Urinary bladder (tissue), 4 donors: ENCODE data around the gene NHSL2. TPM values are rescaled to one million over a fixed set of nuclear protein-coding genes. Genes with fewer than 3 reads are reported as not detected.
A peak's percentile ranks its signal among the peaks of the same experiment; 100 is the strongest.
"Not testable (repeated sequence)": the region's sequence is repeated elsewhere in the genome, so short reads cannot be mapped to it uniquely, and the experiment has no call there.

Source experiments
- DNase-seq: peaks from one replicate; pipeline ENCODE4 v3.0.0-alpha.2; 2015; ENCODE audit errors: extremely low spot score
- H3K27ac ChIP-seq: one replicate; pipeline ENCODE4 v1.5.1; 2013; ENCODE audit warnings: low read depth, mild to moderate bottlenecking, moderate library complexity
- H3K36me3 ChIP-seq: one replicate; pipeline ENCODE4 v1.6.1; 2013; ENCODE audit warnings: mild to moderate bottlenecking, moderate library complexity; ENCODE audit not compliant: insufficient read depth
- H3K4me1 ChIP-seq: one replicate; pipeline ENCODE4 v1.6.1; 2013; ENCODE audit warnings: mild to moderate bottlenecking, moderate library complexity; ENCODE audit not compliant: insufficient read depth
- H3K4me3 ChIP-seq: one replicate; pipeline ENCODE4 v1.5.1; 2013; ENCODE audit warnings: low read depth, low read length
- WGBS: extraction: QIAGEN DNeasy Blood & Tissue Kit; methylation state at CpG from one replicate; pipeline ENCODE4 v1.1.7; 2013; 5-methylcytosine and 5-hydroxymethylcytosine counted together
- polyA plus RNA-seq: library from polyadenylated mRNA; stranded (reverse); fragments of 200-250 nt; gene quantifications from one replicate; pipeline ENCODE4 v1.2.3, GENCODE V29; 2013
- total RNA-seq: library from RNA; depleted of rRNA; stranded (reverse); fragments of >200 nt; gene quantifications from one replicate; pipeline ENCODE4 v1.2.3, GENCODE V29; 2014
- donor health status: healthy with polysubstance abuse.
- donor health status: healthy.

NHSL2 gene
- total and polyA plus RNA-seq, 2 donors, result 9.7 to 14.4 TPM

DNA sequence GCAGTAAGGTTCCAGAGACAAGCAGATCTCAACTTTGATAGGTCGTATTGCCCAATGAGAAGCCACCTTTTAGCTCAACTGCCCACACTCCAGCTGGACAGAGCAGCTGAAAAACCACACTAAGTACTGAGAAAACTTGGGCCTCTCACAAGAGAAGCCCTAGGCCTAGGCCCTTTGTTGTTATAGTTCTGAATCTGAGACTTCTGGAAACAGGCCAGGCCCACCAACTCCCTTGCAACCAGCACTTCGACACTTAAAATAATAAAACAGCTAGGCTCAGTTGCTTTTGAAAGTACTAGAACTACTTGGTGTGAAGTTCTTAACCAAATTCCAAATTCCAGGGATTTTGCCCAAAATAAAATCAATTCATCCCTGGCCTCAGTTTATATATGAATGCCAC lies 234.5 kb downstream of the NHSL2 start:
- Histone ChIP-seq H3K4me1 (no peaks in the 10 kb centered on the region), H3K36me3 (no peaks in the 10 kb centered on the region), H3K4me3 (no peak overlapping the region), H3K27ac (no peak overlapping the region)
- no peak for DNase-seq
- WGBS, result 41% methylated on average over 2 of the region's 2 CpGs

DNA sequence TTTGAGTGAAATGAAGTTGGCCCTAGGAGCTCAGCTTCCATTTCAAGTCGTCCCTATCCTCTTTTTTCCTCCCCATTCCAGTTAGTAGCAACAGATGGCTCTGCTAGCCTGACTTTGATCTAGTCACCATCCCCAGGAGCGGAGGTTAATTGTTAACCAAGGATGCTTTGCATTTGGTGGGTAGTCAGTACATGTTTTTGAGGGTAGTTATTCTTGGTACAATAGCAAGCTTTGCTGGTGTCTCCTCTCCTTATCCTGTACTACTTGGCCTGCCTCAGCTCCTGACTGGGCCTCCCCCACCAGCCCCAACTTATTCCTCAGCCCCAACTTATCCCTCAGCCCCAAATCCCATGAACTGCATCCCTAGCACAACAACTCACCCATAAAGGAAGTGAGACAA lies 235.9 kb downstream of the NHSL2 start:
- Histone ChIP-seq H3K4me1 (no peaks in the 10 kb centered on the region), H3K4me3 (no peak overlapping the region), H3K27ac (no peak overlapping the region), H3K36me3 (no peaks in the 10 kb centered on the region)
- no peak for DNase-seq
- WGBS, result 82% methylated on average over 2 of the region's 2 CpGs

DNA sequence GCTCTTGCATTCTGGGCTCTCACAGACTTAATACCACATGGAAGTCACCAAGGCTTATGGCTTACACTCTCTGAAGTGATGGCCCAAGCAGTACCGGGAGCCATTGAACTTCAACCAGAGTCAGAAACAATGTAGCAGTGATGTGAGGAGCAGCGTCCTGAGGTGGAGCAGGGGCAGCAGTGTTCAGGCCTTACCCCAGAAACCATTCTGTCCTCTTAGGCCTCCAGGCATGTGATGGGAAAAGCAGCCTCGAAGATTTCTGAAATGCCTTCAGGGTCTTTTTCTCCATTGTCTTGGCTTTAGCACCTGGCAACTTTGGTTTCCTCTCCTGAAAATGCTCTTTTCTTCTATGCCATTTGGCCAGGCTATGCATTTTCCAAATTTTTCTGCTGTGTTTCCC lies 248.1 kb downstream of the NHSL2 start:
- DNase-seq, result no peak
- WGBS, result 93% methylated on average over 3 of the region's 3 CpGs
- H3K36me3 ChIP-seq, result no peaks in the 10 kb centered on the region
- no peak overlapping the region for H3K4me3 ChIP-seq
- H3K27ac ChIP-seq, result no peak overlapping the region
- no peaks in the 10 kb centered on the region for H3K4me1 ChIP-seq

- no peak overlapping the region for H3K27ac ChIP-seq
- DNase-seq, result no peak
- H3K4me1 ChIP-seq, result no peaks in the 10 kb centered on the region
- H3K4me3 ChIP-seq, result no peak overlapping the region
- WGBS, result 85% methylated on average over 10 of the region's 10 CpGs
- no peaks in the 10 kb centered on the region for H3K36me3 ChIP-seq
Measured at GRCh38 chrX:72159769-72160168, 249.1 kb downstream of the NHSL2 start.

DNA sequence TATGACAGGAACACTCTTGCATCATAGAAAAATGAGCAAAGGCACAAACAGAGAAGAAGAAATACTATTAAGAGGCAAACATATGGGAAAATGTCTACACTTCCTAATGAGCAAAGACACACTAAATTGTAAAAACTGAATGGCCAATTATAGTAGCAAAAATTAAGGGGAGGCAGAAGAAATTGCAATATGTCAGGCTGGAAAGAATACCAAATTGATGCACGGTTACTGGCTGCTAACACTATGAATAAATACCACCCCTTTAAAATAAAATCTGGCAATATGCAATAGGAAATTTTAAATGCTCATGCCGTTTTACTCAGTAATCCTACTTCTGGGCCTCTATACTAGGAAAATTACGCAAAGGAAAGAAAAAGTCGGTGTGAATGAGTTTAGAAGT lies 254.9 kb downstream of the NHSL2 start:
- 78% methylated on average over 4 of the region's 4 CpGs for WGBS
- Histone ChIP-seq H3K27ac (no peak overlapping the region), H3K36me3 (no peaks in the 10 kb centered on the region), H3K4me1 (no peaks in the 10 kb centered on the region), H3K4me3 (no peak overlapping the region)
- DNase-seq, result no peak

- Histone ChIP-seq H3K36me3 (no peaks in the 10 kb centered on the region), H3K4me1 (no peaks in the 10 kb centered on the region), H3K27ac (no peak overlapping the region), H3K4me3 (no peak overlapping the region)
- no peak for DNase-seq
- 62% methylated on average over 6 of the region's 6 CpGs for WGBS
Measured at GRCh38 chrX:72169008-72169728, 258.5 kb downstream of the NHSL2 start.

DNA sequence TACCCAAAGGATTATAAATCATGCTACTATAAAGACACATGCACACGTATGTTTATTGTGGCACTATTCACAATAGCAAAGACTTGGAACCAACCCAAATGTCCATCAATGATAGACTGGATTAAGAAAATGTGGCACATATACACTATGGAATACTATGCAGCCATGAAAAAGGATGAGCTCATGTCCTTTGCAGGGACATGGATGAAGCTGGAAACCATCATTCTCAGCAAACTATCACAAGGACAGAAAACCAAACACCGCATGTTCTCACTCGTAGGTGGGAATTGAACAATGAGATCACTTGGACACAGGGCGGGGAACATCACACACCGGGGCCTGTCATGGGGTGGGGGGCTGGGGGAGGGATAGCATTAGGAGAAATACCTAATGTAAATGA lies 265.6 kb downstream of the NHSL2 start:
- not testable (repeated sequence) for H3K36me3 ChIP-seq, H3K4me3 ChIP-seq, DNase-seq, H3K27ac ChIP-seq, H3K4me1 ChIP-seq
- WGBS, result 88% methylated on average over 3 of the region's 5 CpGs

GRCh38 chrX:72176981-72177380 lies 266.3 kb downstream of the NHSL2 start:
- DNase-seq, result no peak
- Histone ChIP-seq H3K4me1 (no peaks in the 10 kb centered on the region), H3K4me3 (no peak overlapping the region), H3K27ac (no peak overlapping the region), H3K36me3 (no peaks in the 10 kb centered on the region)
- WGBS, result 79% methylated on average over 2 of the region's 2 CpGs

GRCh38 chrX:72180539-72180938 lies 269.9 kb downstream of the NHSL2 start:
- DNase-seq, result no peak
- 13% methylated on average over 1 of the region's 1 CpG for WGBS
- H3K4me3 ChIP-seq, result no peak overlapping the region

GRCh38 chrX:72181178-72182125 lies 270.8 kb downstream of the NHSL2 start, which contains the start of gene PIN4:
Gene PIN4, plus strand, starts transcription at chrX:72181757. Its CDS starts 29 bp downstream, at chrX:72181786.
- Histone ChIP-seq H3K4me3 (peak within 1 kb of the TSS; percentile 81), H3K27ac (peak within 1 kb of the TSS; percentile 85), H3K4me1 (no peaks in the 10 kb centered on the region), H3K36me3 (no peaks in the 10 kb centered on the region)
- peak; percentile 93 for DNase-seq
- under 1% methylated on average over 46 of the region's 46 CpGs for WGBS

More at GRCh38 chrX:72180539-72180938, 269.9 kb downstream of the NHSL2 start:
- no peaks in the 10 kb centered on the region for H3K4me1 ChIP-seq
- no peak overlapping the region for H3K27ac ChIP-seq
- H3K36me3 ChIP-seq, result no peaks in the 10 kb centered on the region

- H3K4me3 ChIP-seq, result no peak overlapping the region
- H3K27ac ChIP-seq, result no peak overlapping the region
- 83% methylated on average over 2 of the region's 2 CpGs for WGBS
- H3K4me1 ChIP-seq, result no peaks in the 10 kb centered on the region
- DNase-seq, result no peak
- no peaks in the 10 kb centered on the region for H3K36me3 ChIP-seq
Measured at GRCh38 chrX:72182924-72183323, 272.3 kb downstream of the NHSL2 start.

DNA sequence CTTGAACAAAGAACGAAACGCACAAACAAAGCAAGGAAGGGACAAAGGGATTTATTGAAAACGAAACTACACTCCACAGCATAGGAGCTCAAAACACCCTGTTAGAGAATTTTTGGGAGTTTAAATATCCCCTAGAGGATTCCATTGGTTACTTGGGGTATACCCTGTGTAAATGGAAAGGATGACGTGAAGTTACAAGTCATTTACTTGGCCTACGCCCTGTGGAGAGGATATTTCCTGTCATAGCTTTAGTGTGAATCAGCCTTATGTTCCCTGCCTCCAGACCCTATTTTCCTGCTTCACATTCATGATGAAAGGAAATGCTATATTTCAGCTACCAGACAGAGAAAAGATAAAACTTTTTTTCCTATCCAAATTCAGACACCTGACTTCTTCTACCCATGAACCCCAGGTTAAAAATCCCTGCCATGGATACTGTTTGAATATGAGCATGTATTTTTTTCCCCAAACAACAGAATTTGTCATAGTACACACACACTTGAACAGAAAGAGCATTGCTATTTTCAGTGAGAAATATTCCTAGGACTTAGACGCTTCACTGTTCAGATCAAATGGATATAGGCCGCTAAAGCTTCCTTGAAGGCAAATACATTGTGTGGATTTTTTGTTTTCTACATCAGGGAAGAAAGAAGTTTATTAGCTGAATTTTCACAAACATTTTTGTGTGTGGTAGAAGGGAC lies 291.3 kb downstream of the NHSL2 start:
- WGBS, result 83% methylated on average over 7 of the region's 7 CpGs
- Histone ChIP-seq H3K36me3 (no peaks in the 10 kb centered on the region), H3K4me1 (no peaks in the 10 kb centered on the region), H3K4me3 (no peak overlapping the region), H3K27ac (no peak overlapping the region)
- DNase-seq, result no peak
